ENCODE data around the gene EFR3B. TPM values are rescaled to one million over a fixed set of nuclear protein-coding genes. Genes with fewer than 3 reads are reported as not detected.

EFR3B gene
- total RNA-seq, 1 experiment from 2014 or later = 7.0 TPM

DNA sequence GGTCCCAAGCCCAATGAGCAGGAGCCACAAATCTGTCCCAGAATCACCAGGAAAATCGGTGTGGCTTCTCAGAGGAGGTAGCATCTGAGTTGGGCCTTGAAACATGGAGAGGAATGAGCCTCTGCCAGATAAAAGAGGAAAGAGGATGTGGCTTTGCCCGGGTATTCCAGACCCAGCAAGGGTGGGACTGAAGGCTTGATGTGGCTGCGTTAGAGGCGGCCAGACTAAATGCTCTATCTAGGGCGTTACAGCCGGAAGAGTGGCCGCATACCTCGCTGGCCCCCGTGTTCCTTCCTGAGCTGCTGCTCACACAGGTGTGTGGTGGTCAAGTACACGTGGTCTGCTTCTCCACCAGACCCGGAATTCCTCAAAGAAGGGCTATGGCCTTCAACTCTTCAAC, 160.4 kb downstream of the EFR3B start:
- Histone ChIP-seq H4K8ac (replicated peaks; ENCODE audit: insufficient read length, low read depth, low read length) (no peak overlapping the region), H2AK5ac (ENCODE audit: insufficient read length, low read length) (no peak overlapping the region), H3K27me3 (ENCODE audit: insufficient read depth, low read length) (no peaks in the 10 kb centered on the region), H3K23me2 (ENCODE audit: insufficient read length, low read depth, low read length, poor library complexity, severe bottlenecking) (no peaks in the 10 kb centered on the region), H3K4me2 (ENCODE audit: insufficient read depth, insufficient read length, low read length) (no peak overlapping the region), H3K79me2 (ENCODE audit: insufficient read depth, low read length) (no peaks in the 10 kb centered on the region), H2BK12ac (ENCODE audit: insufficient read length, low read depth, low read length) (no peak overlapping the region), H3K4ac (ENCODE audit: low read depth, low read length) (no peak overlapping the region), H2BK5ac (ENCODE audit: insufficient read length, low read length) (no peak overlapping the region), H3K4me1 (ENCODE audit: insufficient read depth, low read length) (no peaks in the 10 kb centered on the region), H3K14ac (ENCODE audit: insufficient read depth, low read length) (no peak overlapping the region), H2BK20ac (ENCODE audit: low read depth, low read length, poor library complexity, severe bottlenecking) (no peak overlapping the region), H3T11ph (ENCODE audit: low read length) (no peak overlapping the region), H2BK15ac (ENCODE audit: low read depth, low read length) (no peak overlapping the region), H2AFZ (ENCODE audit: low read length) (no peak overlapping the region), H3K79me1 (ENCODE audit: insufficient read depth, low read depth, low read length, poor library complexity, severe bottlenecking) (no peaks in the 10 kb centered on the region), H3K9me3 (ENCODE audit: control insufficient read depth, low read depth, low read length) (no peaks in the 10 kb centered on the region), H4K91ac (ENCODE audit: insufficient read length, low read depth, low read length) (no peak overlapping the region), H4K20me1 (ENCODE audit: control insufficient read depth, insufficient read depth, insufficient read length) (no peaks in the 10 kb centered on the region), H3K9ac (ENCODE audit: extremely low read depth, insufficient read length, low read length) (no peak overlapping the region), H3K27ac (ENCODE audit: insufficient read length, low read depth, low read length) (no peak overlapping the region), H3K56ac (ENCODE audit: insufficient read length, low read depth, low read length) (no peak overlapping the region), H3K18ac (ENCODE audit: insufficient read length, low read depth, low read length) (no peak overlapping the region), H4K5ac (ENCODE audit: insufficient read length, low read depth, low read length) (no peak overlapping the region), H3K23ac (ENCODE audit: insufficient read length, low read depth, low read length) (no peak overlapping the region), H2BK120ac (ENCODE audit: low read depth, low read length, poor library complexity, severe bottlenecking) (no peak overlapping the region)
- Mint-ChIP-seq H3K4me3 (no peak overlapping the region), H3K9me3 (no peaks in the 10 kb centered on the region), H3K4me1 (peaks cover 10 to 14% of the 10 kb centered on the region in 2 experiments), H3K27ac (no peak overlapping the region), H3K36me3 (ENCODE audit: insufficient read depth in 1 of 3, low read depth in 3 of 3) (no peaks in the 10 kb centered on the region), H3K27me3 (ENCODE audit: low read depth) (peaks cover 2% of the 10 kb centered on the region; the same call in 1 of the 2 replicates)
- no CpG with 5 or more reads among the region's 11 CpGs for WGBS (ENCODE audit: extremely low coverage, insufficient read length, low lambda C conversion rate)
- no peak for DNase-seq
- TF ChIP-seq, protein P1, sequence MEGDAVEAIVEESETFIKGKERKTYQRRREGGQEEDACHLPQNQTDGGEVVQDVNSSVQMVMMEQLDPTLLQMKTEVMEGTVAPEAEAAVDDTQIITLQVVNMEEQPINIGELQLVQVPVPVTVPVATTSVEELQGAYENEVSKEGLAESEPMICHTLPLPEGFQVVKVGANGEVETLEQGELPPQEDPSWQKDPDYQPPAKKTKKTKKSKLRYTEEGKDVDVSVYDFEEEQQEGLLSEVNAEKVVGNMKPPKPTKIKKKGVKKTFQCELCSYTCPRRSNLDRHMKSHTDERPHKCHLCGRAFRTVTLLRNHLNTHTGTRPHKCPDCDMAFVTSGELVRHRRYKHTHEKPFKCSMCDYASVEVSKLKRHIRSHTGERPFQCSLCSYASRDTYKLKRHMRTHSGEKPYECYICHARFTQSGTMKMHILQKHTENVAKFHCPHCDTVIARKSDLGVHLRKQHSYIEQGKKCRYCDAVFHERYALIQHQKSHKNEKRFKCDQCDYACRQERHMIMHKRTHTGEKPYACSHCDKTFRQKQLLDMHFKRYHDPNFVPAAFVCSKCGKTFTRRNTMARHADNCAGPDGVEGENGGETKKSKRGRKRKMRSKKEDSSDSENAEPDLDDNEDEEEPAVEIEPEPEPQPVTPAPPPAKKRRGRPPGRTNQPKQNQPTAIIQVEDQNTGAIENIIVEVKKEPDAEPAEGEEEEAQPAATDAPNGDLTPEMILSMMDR (conservative IDR thresholded peaks at IDR 0.05) = no peak
